ENCODE measurements around the gene PRKD2. TPM values are rescaled to one million over a fixed set of nuclear protein-coding genes. Genes with fewer than 3 reads are reported as not detected.

Gene PRKD2
- total RNA-seq, 4 donors from 2014 or later, result 57.0 to 88.8 (median 64.0) TPM

GRCh38 chr19:46728693-46729339, 11.9 kb upstream of the PRKD2 start:
- TF ChIP-seq CTCF (IDR thresholded peaks at IDR 0.05) (peak; percentile 91 to 97 (median 93)), POLR2A (IDR thresholded peaks at IDR 0.05) (peak in 1 of 2 donors; percentile 8)
- no peaks in the 10 kb centered on the region for H3K27me3 ChIP-seq
- H3K4me1 ChIP-seq, result peaks cover 0 to 10% (median 0%) of the 10 kb centered on the region in 4 donors
- no peak overlapping the region for H3K27ac ChIP-seq
- no peak overlapping the region for H3K4me3 ChIP-seq
- DNase-seq, result peak; percentile 77 to 91 (median 83)
- H3K9me3 ChIP-seq, result no peaks in the 10 kb centered on the region
- peaks cover 0 to 90% (median 0%) of the 10 kb centered on the region in 3 donors for H3K36me3 ChIP-seq

- Histone ChIP-seq H3K9me3 (no peaks in the 10 kb centered on the region), H3K27me3 (no peaks in the 10 kb centered on the region), H3K4me1 (peaks cover 0 to 10% (median 0%) of the 10 kb centered on the region in 4 donors), H3K27ac (peak overlapping the region in 1 of 4 donors; percentile 7), H3K36me3 (peaks cover 0 to 90% (median 0%) of the 10 kb centered on the region in 3 donors), H3K4me3 (no peak overlapping the region)
- no peak for TF ChIP-seq POLR2A (IDR thresholded peaks at IDR 0.05)
- no peak for TF ChIP-seq CTCF (IDR thresholded peaks at IDR 0.05)
- no peak for DNase-seq
These were observed 11.3 kb upstream of the PRKD2 start for GRCh38 chr19:46728208-46728607.

- Histone ChIP-seq H3K27ac (peak overlapping the region in 2 of 4 donors; percentile 2 to 7), H3K27me3 (no peaks in the 10 kb centered on the region), H3K9me3 (no peaks in the 10 kb centered on the region), H3K4me3 (no peak overlapping the region), H3K36me3 (peaks cover 0 to 90% (median 0%) of the 10 kb centered on the region in 3 donors), H3K4me1 (peaks cover 0 to 10% (median 0%) of the 10 kb centered on the region in 4 donors)
- TF ChIP-seq POLR2A (IDR thresholded peaks at IDR 0.05) (no peak), CTCF (IDR thresholded peaks at IDR 0.05) (no peak)
- no peak for DNase-seq
These were observed 10.8 kb upstream of the PRKD2 start for GRCh38 chr19:46727757-46728156.

- TF ChIP-seq POLR2A (IDR thresholded peaks at IDR 0.05) (no peak), CTCF (IDR thresholded peaks at IDR 0.05) (no peak)
- peak in 1 of 3 donors; percentile 34 for DNase-seq
- H3K4me3 ChIP-seq, result no peak overlapping the region
- H3K9me3 ChIP-seq, result no peaks in the 10 kb centered on the region
- peaks cover 0 to 10% (median 0%) of the 10 kb centered on the region in 4 donors for H3K4me1 ChIP-seq
- no peaks in the 10 kb centered on the region for H3K27me3 ChIP-seq
- H3K36me3 ChIP-seq, result peaks cover 0 to 90% (median 0%) of the 10 kb centered on the region in 3 donors
- H3K27ac ChIP-seq, result peak overlapping the region in 1 of 4 donors; percentile 2
These were observed 10.1 kb upstream of the PRKD2 start for GRCh38 chr19:46726971-46727501.

- no peak overlapping the region for H3K27ac ChIP-seq
- no peaks in the 10 kb centered on the region for H3K27me3 ChIP-seq
- H3K4me3 ChIP-seq, result no peak overlapping the region
- TF ChIP-seq CTCF (IDR thresholded peaks at IDR 0.05), result no peak
- no peak for TF ChIP-seq POLR2A (IDR thresholded peaks at IDR 0.05)
- H3K36me3 ChIP-seq, result peaks cover 0 to 91% (median 0%) of the 10 kb centered on the region in 3 donors
- no peaks in the 10 kb centered on the region for H3K9me3 ChIP-seq
- peaks cover 0 to 10% (median 0%) of the 10 kb centered on the region in 4 donors for H3K4me1 ChIP-seq
- DNase-seq, result no peak
These were observed 9.6 kb upstream of the PRKD2 start for GRCh38 chr19:46726551-46726950.

Measured in Peyer's patch (tissue), 4 donors.